Islet of Langerhans (tissue), 1 donor: Measurements from ENCODE around the gene TEX19.
"Not testable (repeated sequence)": the region's sequence is repeated elsewhere in the genome, so short reads cannot be mapped to it uniquely, and the experiment has no call there.

Experiments
- FAIRE-seq: peaks from one replicate; lab custom pipeline; 2011; peaks lifted over from hg19 to GRCh38; lab: Jason Lieb, UNC

The TEX19 gene

DNA sequence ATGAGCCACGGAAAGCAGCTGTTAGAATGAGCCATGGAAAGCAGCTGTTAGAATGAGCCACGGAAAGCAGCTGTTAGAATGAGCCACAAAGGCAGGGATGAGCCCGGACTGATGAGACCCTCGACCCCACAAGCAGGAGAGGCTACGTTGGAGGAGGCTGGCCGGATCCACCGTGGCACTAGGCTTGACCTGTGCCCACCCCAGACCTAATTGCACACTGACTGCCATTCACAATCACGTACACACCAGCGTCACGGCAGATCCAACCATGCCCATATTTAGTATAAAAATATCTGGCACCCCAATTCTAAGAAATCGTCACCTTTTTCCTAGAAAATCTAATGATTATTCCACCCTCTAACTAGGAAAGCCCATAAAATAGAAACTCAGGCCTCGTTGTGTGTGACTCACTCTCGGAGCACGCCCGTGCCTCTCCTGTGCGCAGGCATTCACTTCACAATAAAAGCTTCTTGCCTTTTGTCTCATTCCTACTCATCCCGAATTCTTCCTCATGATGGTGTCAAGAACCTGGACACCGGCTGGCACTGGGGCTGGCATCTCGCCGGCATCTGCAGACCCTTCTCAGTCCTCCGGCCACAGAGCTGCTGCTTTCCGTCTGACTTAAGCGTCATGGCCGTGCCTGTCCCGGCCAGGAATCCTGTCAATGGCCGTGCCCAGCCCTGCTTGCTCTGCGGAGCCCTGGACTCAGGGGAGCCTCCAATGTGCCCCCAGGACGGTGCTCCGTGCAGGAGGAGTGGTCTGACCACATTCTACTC, 20.0 kb upstream of the TEX19 start:
- FAIRE-seq, result no peak

GRCh38 chr17:82339634-82340580, 19.1 kb upstream of the TEX19 start:
- FAIRE-seq, result no peak

DNA sequence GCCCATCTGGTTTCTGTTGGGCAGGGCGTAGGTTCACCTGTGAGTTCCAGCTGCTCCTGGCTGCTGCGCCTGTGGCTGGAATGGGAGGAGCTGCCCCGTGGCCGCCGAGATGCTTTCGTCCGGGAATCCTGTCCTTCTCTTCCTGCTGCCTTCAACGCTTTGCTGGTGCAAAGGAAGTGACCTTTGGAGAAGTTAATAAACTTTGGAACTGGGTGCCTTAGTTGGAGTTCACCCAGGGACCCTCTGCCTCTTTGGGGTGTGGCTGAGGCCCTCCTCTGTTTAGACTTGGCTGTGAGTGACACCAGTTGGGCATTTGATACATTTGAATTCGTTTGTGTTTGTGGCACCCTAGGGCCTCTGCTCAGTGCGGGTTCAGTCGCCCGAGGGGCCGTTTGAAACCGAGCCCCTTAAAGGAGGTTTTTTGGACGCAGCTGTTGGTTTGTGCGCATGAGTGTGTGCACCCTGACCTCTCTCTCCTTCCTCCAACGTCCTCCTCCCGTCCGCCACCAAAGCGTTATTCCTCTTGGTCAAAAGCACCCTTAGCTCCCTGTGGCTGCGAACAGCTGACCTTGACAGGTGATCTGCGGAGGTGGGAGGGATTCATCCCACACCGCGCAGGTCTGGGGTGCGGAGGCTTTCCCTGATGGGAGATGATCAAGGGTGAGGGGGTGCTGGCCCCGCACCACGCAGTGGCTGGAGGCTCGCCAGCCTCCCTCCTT, 16.5 kb upstream of the TEX19 start:
- FAIRE-seq, result no peak

DNA sequence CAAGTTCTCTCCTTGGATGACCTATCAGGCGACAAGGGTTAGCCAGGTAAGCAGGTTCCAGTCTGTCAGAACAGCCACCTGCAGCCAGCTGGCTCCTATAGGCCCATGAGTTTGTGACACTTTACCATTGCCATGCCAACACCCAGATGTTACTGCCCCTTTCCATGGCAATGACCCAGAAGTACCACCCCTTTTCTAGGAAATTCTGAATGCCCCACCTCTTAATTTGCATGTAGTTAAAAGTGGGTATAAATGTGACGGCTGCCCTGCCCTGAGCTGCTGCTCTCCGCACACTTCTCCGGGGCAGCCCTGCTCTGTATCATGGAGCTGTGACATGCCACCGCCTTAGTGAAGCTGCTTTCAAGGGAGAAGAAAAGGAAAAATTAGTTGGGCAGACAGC, 15.5 kb upstream of the TEX19 start:
- no peak for FAIRE-seq

DNA sequence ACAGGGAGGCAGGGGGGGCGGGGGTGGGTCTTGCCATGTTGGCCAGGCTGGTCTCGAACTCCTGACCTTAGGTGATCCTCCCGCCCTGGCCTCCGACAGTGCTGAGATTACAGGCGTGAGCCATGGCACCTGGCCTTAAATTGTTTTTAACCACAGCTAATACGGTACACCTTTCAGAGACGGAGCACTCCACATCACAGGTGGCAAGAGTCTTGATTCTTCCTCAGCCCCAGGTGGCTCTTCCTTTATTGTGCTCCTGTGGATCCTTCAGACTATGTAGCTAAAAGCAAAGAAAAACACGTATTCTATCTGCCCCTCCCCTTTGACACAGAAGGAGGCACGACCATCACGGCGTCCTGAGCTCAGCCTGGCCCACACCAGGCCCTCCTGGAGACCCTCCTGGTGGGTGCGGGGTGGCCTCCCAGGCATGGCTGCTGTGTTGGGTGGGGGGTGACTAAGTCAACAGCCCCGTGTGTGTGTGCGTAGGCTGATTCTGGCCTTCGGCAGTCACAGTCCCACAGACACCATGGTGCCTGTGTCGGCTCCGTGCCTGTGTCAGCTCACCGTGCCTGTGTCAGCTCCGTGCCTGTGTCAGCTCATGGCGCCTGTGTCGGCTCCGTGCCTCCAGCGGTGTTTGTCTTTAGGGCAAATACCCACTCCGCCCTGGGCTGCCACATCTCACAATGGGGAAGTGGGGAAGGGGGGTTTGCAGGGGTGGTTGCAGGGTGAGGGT, 14.7 kb upstream of the TEX19 start:
- FAIRE-seq, result no peak

DNA sequence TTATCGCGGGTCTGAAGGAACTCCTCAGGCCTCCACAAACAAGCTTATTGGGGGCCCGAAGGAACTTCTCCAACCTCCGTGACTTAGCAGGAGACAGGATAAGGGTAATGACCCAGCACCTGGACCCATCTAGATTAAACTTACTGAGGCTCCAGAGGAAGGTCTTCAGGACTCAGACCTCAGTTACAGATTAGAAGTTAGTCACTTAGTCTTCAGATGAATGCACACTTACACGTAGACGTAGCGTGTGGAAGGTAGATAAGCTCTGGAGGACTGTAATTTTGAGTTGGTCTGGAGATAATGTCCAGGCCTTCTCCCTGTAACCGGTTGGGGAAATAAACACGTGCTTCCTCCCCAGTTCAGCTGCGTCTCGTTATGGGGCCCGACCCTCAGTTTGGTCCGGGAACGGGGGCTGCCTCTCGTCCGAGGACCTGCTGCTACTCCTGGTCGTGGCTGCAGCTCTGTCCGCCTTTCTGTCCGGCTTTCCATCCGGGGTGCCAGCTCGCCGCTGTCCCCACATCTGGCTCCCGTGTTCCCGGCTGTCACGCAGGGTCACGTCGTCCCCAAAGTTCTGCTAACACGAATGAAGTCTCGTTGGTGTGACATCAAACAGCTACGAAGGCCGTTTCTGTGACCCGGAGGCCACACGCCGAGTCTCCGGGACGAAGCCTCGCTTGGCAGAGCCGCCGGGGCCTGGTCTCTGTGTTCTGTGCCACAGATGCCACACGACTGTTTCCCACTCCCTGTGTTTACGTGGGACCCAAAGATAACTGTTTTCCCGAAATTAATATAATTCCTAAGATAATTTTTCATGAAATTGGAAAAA, 13.7 kb upstream of the TEX19 start:
- no peak for FAIRE-seq

DNA sequence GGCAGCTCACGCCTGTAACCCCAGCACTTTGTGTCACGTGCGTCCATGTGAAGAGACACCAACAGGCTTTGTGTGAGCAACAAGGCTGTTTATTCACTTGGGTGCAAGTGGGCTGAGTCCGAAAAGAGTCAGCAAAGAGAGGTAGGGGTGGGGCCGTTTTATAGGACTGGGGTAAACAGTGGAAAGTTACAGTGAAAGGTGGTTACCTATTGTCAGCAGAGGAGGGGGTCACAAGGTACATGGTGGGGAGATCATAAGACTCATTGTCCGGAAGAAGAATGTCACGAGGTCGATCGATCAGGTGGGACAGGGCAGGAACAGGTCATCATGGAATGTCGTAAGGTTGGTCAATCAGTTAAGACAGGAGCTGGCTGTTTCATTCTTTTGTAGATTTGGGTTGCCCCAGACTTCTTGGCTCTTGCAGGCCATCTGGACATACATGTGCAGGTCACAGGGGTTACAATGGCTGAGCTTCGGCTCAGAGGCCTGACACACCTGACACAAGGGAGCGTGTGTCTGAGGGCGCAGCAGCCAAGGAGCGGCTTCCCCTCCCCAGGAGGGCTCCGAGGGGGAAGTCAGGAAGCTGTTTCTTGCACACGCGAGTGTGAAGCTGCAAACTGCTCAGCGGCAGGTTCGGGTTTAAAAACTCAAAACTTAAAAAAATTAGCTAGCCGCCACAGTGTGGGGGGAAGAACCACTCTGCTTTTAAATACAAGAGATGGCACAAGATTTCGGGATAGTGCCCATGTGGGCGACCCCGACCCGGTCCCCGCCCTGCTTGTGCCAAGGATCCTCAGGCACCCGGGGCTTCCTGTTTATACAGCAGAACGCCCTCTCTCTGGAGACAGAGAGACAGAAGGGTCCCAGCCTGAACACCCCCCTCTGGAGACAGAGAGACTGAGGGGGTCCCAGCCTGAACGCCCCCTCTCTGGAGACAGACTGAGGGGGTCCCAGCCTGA, 12.4 kb upstream of the TEX19 start:
- no peak for FAIRE-seq

DNA sequence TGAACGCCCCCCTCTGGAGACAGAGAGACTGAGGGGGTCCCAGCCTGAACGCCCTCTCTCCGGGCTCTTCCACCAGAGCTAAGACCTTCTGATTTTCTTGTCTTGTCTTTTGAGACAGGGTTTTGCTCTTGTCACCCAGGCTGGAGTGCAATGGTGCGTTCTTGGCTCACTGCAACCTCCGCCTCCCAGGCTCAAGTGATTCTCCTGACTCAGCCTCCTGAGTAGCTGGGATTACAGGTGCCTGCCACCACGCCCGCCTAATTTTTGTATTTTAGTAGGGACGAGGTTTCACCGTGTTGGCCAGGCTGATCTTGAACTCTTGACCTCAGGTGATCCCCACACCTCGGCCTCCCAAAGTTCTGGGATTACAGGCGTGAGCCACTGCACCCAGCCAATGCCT, 11.1 kb upstream of the TEX19 start:
- FAIRE-seq, result not testable (repeated sequence)

DNA sequence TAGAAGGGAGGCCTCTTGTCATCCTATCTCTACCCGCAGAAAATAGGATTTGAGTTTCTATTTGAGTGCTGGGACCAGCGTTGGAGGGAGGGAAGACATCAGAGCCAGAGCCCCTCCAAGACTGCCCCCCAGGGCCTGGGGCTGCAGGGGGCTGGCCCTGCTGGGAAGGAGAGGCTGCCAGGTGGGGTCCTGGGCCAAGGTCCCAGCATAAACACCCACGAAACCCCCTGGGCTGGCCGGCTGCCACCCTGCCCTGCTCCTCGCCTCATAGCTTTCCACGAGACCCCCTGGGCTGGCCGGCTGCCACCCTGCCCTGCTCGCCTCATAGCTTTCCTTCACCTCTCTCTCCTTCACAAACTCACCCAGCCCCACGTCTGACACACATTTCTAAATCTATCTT, 10.6 kb upstream of the TEX19 start:
- no peak for FAIRE-seq

DNA sequence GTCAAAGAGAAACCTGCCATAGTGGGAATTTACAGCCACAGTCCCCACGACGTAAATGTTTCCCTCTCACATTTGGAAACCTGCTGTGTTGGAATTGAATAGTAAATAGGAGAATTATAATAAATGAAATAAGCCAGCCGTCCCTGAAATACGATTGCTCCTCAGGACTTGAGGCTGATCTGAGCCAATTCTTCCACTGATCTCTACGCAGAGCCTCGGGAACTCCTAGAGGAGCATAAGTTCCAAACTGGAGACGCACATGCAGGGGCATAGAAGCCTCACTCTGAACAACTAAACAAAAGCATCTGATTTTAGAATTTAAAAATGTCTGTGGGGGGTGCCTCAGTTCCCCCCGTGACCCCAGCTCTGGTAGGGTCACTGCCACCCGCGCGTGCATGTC, 10.2 kb upstream of the TEX19 start:
- no peak for FAIRE-seq

- no peak for FAIRE-seq
These were observed 9.8 kb upstream of the TEX19 start for GRCh38 chr17:82349287-82349701.

DNA sequence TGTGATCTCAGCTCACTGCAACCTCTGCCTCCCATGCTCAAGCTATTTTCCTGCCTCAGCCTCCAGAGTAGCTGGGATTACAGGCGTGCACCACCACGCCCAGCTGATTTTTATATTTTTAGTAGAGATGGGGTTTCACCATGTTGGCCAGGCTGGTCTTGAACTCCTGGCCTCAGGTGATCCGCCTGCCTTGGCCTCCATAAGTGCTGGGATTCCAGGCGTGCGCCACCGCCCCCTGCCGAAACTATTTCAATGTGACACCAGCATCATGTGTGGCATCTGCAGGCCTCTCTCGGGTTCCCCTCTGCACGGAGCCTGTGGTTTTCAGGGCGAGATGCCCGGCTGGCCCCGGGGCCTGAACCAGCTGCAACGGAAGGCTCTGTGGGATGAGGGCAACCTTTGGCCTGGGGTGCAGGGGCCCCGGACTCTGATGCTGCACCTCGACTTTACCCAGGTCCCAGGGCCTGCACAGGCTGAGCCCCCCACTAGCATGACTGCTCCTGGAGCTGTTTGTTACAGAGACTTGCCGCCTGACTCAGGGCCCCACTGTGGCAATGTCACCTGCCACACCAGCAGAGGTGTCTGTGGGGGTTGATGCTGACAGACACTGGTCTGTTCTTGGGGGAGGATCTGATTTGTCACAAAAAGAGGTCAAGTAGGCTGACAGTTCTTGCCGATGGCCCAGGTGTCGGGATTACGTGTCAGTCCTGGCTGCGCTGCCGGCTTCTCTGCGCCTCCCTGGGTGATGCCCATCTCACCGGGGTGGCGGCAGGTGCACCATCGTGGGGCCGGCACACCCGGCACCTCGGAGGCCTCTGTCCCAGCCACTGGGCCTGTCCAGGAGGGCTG, 8.6 kb upstream of the TEX19 start:
- FAIRE-seq, result no peak

- no peak for FAIRE-seq
These were observed 7.8 kb upstream of the TEX19 start for GRCh38 chr17:82351254-82351712.

GRCh38 chr17:82351713-82352488, 7.1 kb upstream of the TEX19 start:
- FAIRE-seq, result peak; percentile 36

- no peak for FAIRE-seq
These were observed 5.6 kb upstream of the TEX19 start for GRCh38 chr17:82353484-82353883.

- no peak for FAIRE-seq
These were observed 4.2 kb upstream of the TEX19 start for GRCh38 chr17:82354804-82355308.

DNA sequence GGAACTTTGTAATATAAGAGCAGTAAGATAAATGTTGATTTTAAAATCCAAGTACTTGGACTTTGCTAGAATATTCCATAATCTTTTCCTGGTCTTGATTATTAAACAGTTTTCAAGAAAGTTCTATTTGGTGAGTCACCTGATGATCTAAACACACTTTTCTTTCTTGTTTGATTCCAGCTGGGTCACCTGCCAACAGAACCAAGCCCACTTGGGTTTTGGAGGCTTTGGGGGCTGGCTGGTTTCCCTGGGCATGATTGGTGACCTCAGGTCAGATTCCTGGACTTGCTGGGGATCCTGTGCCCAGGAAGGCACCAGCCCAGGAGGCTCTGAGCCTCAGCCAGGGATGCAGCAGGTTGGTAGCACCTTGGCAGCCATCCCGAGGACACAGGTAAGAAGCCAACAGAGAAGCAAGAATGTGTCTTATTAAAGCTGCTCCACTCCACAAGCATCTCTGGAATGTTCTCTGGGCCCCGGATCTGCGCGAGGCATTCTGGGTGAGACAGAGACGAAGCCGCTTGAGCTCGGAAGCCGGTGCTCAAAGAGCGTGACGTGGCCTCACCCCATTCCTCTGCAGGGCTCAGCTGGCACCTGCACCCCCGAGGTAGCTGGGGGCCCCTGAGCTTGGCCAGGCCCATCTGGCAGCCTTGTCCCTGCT, 3.1 kb upstream of the TEX19 start:
- FAIRE-seq, result no peak
